GM18507 (cell line): ENCODE data around the gene HMGXB3.
"Not testable (repeated sequence)": the region's sequence is repeated elsewhere in the genome, so short reads cannot be mapped to it uniquely, and the experiment has no call there.

Experiments used
- DNase-seq: peaks from one replicate; pipeline ENCODE4 v3.0.0; 2011; ENCODE audit warnings: low read depth; ENCODE audit not compliant: insufficient read length; ENCODE audit errors: extremely low spot score
- FAIRE-seq: peaks from 2 replicates; lab custom pipeline; 2011; peaks lifted over from hg19 to GRCh38; lab: Jason Lieb, UNC

The HMGXB3 gene

GRCh38 chr5:150077996-150078801, 77.7 kb downstream of the HMGXB3 start:
- no peak for DNase-seq
- FAIRE-seq = no peak

GRCh38 chr5:150078802-150079689, 78.5 kb downstream of the HMGXB3 start:
- no peak for DNase-seq
- FAIRE-seq = no peak

GRCh38 chr5:150079909-150080461, 79.4 kb downstream of the HMGXB3 start:
- FAIRE-seq (no peak), DNase-seq (no peak)

- DNase-seq (no peak), FAIRE-seq (no peak)
Observed at GRCh38 chr5:150080696-150081435, 80.3 kb downstream of the HMGXB3 start.

- peak; percentile 72 for FAIRE-seq
- DNase-seq = peak; percentile 32
Observed at GRCh38 chr5:150081541-150082283, 81.2 kb downstream of the HMGXB3 start.

DNA sequence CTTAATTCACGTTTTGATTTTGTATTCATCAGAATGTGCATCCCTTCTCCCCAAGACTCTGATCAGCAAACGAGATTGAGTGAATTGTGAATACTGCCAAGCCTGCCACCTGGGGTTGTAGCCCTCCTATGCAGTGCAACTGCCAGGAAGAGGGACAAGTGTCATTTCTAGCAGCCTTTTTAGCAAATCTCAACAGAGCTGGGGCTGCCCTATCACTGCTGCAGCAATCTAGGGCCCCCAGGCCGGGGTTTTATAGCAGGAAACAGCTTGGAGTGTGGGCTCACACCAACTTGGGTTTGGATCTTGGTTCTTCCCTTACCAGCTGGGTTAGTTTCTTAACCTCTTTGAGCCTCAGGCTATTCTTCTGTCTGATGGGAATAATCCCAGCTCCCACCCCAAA, 81.8 kb downstream of the HMGXB3 start:
- DNase-seq (no peak), FAIRE-seq (no peak)

GRCh38 chr5:150082889-150083288, 82.3 kb downstream of the HMGXB3 start:
- DNase-seq (no peak), FAIRE-seq (no peak)

GRCh38 chr5:150084754-150085153, 84.2 kb downstream of the HMGXB3 start:
- not testable (repeated sequence) for DNase-seq, FAIRE-seq

DNA sequence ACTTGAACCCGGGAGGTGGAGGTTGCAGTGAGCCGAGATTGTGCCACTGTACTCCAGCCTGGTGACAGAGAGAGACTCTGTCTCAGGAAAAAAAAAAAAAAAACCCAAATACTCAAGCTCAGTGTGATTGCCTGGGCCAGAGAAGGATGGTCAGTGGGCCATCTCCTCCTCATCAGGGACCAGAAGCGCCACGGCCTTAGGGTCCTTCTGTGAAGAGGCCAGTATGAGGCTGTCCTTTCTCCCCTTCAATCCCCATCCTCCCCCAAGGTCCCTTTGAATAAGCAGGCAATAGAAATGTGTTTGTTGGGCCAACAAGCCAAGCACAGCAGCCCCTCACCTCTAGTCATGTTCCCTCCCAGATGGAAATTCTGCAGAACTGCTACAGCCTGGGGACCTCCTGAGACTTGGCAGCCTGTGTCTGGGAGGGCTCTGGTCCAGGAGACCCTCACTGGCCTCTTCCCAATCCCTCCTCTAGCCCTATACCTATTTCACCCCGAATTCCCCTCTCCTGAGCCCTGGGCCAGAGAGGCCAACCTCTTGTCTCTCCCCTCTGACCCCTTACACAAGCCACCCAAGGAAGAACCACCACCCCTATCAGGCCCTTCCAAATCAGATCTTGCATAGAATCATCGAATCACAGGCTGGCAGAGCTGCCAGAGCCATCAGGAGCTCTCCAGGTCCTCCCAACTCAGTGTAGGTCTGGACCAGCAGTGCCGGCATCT, 84.8 kb downstream of the HMGXB3 start:
- FAIRE-seq (no peak), DNase-seq (no peak)

GRCh38 chr5:150085950-150086715, 85.6 kb downstream of the HMGXB3 start, which contains the start of gene CSF1R:
TSS of gene CSF1R (minus strand) at chr5:150086554. CDS start at chr5:150086427, 127 bp downstream.
- FAIRE-seq (no peak), DNase-seq (no peak)

GRCh38 chr5:150092159-150092787, 91.7 kb downstream of the HMGXB3 start:
- DNase-seq (no peak), FAIRE-seq (peak; percentile 68)

GRCh38 chr5:150097152-150097551, 96.6 kb downstream of the HMGXB3 start:
- DNase-seq (no peak), FAIRE-seq (no peak)

DNA sequence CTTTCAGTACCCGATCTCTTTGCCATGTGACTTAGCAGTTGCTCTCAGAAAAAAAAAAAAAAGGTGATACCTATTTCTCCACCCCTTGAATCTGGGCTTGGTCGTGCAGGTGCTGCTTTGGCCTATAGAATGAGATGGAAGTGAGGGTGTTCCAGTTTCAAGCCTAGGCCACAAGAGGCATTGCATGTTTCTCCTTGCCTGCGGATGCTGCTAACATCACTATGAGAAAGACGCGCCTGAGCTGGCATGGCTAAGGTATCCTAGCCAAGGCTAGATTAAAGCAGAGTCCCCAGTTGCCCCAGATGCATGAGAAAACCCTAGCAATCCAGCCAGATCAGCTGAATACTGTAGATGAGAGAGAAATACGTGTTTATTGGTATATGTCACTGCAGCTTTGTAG, 100.5 kb downstream of the HMGXB3 start:
- no peak for FAIRE-seq
- DNase-seq = no peak
